CD4-positive, alpha-beta T cell treated with Interleukin-15 for 1 hour (primary cell): ENCODE results near the gene NFILZ.
"Not testable (repeated sequence)": the region's sequence is repeated elsewhere in the genome, so short reads cannot be mapped to it uniquely, and the experiment has no call there.

Source experiments
- DNase-seq: peaks from one replicate; pipeline ENCODE4 v3.0.0-alpha.2; 2020

Gene NFILZ

DNA sequence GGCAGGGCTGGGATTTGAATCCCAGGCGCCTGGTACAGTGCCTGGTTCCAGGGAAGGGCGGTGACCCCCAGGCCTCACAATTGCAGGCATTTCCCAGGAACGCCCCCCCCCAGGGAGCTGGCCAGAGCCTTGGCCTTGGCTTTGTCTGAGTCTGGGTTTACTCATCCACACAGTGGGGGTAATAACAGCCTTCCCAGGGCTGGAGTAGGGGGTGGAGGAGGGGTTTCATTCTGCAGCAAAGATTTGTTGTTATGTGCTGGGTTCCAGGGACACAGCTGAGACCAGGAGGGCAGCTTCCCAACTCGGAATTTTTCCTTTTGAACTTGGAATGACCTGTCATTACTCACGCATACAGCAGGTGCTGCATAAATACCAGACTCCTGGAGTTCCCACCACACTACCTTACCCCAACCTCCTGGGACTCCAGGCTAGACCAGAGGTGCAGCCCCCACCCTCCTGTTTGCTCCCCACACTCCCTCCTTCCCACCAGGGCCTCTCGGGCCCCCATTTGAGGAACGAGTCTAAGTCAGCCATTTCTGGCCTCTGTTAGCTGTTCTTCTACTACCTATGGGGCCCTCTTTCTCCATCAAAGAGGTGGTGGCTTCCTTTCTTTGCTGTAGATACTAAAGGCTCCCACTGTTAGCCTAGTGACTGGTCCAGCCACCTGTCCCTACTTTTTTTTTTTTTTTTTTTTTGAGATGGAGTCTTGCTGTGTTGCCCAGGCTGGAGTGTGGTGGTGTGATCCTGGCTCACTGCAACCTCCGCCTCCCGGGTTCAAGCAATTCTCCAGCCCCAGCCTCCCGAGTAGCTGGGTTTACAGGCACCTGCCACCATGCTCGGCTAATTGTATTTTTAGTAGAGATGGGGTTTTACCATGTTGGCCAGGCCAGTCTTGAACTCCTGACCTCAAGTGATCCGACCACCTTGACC lies 18.3 kb upstream of the NFILZ start:
- no peak for DNase-seq

DNA sequence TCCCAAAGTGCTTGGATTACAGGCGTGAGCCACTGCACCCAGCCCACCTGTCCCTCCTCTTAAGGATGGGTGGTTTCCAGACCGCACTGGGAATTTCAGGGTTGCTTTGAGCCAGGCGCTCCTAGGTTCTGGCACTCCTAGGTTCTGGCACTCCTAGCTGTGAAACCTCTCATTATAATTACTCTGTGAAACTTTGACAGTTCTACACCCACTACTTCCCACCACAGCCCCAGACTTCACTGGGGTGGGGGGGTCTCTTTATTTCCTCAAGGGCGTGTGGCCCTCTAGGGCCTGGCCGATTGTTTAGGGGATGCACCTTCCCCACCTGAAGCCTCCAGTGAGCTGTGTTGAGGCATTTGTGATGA lies 17.6 kb upstream of the NFILZ start:
- no peak for DNase-seq

DNA sequence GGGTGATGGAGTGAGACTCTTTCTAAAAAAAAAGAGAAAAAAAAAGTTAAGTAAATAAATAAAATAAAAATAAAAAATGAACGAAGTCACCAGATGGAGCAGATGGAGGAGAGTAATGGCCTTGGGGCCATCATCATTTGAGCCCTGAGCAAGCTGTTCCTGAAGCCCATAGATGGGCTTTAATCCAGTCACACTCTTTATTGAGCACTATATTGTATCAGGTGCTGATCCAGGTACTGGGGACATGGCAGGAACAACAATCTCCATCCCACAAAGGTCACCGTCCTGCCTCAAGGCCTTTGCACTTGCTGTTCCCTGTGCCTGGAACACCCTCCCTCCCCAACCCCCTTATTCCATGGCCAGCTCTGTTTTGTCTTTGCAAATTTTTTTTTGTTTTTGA lies 16.0 kb upstream of the NFILZ start:
- DNase-seq: no peak

DNA sequence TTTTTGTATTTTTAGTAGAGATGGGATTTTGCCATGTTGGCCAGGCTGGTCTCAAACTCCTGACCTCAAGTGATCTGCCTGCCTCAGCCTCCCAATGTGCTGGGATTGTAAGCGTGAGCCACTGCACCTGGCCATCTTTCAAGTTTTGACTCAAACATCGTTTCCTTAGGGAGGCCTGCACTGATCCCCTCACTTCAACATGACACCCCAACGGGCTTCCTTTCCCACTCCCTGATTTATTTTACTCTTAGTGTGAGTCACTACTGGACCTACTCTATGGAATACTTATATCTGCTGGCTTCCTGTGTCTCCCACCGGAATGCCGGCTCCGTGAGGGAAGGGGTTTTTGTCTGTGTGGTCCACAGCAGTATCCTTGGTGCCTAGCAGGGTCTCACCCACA lies 15.4 kb upstream of the NFILZ start:
- no peak for DNase-seq

DNA sequence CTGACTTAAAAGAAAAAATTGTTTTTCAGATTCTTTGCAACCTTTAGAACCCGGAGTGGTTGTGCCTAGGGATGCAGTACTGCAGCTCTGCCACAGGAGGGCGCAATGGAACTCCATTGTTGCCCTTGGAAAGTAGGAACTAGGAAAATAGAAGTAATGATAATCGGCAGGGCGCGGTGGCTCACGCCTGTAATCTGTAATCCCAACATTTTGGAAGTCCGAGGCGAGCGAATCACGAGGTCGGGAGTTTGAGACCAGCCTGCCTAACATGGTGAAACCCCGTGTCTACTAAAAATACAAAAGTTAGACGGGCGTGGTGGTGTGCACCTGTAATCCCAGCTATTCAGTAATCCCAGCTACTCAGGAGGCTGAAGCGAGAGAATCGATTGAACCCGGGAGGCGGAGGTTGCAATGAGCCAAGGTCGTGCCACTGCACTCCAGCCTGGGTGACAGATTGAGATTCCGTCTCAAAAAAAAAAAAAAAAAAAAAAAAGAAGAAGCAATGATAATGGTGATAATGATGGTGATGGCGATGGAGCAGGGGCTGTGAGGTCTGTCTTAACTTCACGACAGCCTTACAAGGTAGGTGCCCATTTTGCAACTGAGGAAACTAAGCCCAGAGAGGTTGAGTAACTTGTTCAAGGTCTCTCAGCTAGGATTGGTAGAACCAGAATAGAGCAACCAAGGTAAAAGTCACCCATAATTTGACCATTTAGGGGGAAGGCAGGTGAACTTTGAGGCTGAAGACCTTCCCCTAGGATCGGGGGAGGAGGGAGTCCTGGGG lies 14.4 kb upstream of the NFILZ start:
- peak; percentile 63 for DNase-seq

DNA sequence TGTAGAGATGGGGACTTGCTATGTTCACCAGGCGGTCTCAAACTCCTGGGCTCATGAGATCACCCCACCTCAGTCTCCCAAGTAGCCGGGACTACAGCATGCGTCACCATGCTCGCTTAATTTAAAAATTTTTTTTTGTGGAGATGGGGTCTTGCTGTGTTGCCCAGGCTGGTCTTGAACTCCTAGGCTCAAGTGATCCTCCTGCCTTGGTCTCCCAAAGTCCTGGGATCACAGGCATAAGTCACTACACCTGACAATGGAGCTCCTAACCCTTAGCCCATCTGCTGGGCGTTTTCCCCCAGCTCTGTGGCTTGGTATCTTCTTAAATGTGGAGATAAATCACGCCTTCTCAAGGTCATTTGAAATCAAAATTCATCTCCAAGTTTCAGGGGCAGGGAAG lies 13.6 kb upstream of the NFILZ start:
- DNase-seq: no peak

DNA sequence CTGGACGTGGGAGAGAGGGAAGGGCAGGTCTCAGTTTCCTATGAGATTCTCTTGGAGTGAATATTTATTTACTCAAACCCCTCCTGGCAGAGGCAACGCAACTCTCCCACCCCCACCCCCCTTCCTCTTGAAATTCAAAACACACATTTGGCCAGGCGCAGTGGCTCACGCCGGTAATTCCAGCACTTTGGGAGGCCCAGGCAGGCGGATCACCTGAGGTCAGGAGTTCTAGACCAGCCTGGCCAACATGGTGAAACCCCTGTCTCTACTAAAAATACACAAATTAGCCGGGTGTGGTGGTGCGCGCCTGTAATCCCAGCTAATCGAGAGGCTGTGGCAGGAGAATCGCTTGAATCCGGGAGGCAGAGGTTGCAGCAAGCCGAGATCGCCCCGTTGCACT lies 13.1 kb upstream of the NFILZ start:
- DNase-seq: not testable (repeated sequence)

DNA sequence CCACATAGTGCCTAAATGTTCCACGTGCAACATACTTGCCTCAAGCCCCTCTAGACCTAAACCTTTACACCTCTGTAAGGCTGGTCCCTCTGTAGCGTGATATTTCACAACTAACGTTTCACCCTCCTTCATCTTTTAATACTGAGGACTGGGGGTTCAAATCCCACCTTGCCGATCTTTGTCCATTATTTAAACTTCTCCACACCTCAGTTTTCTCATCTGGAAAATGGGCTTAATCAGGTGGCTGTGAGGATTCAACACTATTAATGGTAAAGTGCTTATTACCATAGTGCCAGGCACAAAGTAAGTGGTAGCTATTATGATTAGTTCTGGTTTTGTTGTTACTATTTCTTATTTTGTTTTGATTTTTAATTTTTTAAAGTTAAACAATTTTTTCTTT lies 12.4 kb upstream of the NFILZ start:
- DNase-seq: no peak

DNA sequence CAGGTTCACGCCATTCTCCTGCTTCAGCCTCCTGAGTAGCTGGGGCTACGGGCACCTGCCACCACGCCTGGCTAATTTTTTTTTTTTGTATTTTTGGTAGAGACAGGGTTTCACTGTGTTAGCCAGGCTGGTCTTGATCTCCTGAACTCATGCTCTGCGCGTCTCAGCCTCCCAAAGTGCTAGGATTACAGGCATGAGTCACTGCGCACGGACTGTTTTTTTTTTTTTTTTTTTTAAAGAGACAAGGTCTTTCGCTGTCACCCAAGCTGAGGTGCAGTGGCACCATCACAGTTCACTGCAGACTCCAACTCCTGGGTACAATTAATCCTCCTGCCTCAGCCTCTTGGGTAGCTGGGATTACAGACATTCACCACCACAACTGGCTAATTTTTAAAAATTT lies 11.7 kb upstream of the NFILZ start:
- DNase-seq: no peak

DNA sequence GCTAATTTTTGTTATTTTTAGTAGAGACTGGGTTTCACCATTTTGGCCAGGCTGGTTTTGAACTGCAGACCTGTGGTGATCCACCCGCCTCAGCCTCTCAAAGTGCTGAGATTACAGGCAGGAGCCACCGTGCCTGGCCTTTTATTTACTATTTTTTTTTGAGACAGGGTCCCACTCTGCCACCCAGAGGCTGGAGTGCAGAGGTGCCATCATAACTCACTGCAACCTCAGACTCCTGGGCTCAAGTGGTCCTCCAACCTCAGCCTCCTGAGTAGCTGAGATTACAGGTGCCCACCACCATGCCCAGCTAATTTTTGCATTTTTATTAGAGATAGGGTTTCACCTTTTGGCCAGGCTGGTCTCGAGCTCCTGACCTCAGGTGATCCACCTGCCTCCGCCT lies 7.5 kb upstream of the NFILZ start:
- not testable (repeated sequence) for DNase-seq

DNA sequence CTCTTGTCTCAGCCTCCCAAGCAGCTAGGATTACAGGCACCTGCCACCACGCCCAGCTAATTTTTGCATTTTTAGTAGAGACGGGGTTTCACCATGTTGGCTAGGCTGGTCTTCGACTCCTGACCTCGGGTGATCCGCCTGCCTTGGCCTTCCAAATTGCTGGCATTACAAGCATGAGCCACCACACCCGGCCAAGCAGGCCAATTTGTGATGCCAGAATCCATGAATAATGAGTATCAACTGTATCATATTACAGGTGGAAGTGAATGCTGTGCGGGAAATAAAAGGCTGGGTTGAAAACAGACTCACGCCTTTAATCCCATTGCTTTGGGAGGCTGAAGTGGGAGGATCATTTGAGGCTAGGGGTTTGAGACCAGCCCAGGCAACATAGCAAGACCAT lies 3.6 kb upstream of the NFILZ start:
- no peak for DNase-seq

DNA sequence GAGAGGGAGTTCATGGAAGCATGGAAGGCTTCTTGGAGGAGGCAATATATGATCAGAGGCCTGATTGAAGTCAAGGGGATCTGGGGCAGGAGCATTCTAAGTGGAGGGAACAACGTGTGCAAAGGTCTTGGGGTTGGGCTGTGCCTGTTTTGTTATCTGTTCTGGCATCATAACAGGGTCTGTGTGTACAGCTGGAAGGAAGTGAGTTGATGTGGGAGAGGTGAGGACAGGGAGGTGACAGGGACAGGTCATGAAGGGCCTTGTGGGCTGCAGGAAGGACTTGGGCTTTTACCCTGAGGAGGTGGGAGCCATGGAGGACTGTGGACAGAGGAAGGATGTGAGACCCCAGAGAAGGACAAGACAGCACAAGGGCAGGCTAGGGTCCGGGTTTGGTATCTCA lies 1.2 kb upstream of the NFILZ start:
- DNase-seq: no peak

DNA sequence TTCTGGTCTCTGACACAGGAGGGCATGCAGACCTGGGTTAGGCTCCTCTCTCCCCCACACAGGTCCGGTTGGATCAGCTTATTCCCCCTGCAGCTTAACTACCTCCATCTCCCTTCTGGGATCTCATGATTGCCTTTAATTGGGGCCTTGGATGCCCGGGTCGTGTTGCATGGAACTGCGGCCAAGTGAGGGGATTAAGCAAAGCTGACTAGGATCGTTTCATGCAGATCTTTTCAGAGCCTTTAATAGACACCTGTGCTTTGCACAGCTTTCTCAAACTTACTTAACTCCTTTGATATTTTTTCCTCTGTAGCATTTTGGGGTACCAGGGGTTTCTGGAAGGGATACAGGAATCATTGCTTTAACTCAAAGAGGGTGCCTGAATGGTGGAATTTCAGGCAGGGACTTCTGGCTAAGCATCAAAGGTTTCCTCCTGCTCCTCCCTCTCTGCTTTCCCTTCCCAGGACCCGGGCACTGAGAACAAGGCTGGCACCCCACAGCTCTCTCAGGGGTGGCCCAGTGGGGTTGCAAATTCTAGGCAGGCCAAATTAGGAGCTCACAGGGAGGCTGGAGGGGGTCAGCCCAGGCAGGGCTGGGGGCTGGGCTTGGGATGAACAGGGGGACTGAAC lies 477 bp downstream of the NFILZ start:
- DNase-seq: no peak

DNA sequence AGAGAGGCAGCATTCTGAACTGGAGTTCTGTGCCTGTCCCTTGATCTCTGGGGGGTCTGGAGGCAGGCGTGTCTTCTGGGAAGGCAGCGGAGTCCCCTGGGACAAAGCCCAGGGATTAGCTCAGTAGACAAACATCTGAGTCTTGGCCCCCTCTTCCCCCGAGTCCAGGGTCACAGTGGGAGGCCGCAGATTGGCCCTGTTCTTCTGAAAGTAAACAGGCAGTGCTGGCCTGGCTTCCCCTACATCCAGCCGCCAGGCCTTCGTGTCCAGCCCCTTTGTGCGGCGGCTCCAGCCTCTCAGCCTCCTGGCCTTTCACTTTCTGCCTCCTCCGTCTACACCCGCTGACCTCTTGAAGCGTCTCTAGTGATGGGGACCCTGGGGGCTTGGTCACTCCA lies 989 bp downstream of the NFILZ start:
- DNase-seq: no peak

DNA sequence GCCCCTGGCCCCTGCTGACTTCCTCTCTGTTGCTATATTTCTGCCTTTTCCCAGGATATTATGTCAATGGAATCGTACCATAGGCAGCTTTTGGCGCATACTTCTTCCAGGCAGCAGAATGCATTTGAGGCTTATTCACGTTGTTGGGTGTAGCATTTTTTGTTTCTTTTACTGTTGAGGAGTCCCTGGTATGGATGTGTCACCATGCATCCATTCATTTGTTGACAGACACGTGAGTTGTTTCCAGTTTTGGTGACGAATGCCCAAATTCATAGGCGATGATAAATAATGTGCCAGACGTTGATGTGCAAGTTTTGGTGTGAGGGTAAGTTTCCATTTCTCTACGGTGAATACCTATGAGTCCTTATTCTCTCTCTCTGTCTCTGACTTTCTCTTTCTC lies 5.0 kb downstream of the NFILZ start:
- DNase-seq: no peak

DNA sequence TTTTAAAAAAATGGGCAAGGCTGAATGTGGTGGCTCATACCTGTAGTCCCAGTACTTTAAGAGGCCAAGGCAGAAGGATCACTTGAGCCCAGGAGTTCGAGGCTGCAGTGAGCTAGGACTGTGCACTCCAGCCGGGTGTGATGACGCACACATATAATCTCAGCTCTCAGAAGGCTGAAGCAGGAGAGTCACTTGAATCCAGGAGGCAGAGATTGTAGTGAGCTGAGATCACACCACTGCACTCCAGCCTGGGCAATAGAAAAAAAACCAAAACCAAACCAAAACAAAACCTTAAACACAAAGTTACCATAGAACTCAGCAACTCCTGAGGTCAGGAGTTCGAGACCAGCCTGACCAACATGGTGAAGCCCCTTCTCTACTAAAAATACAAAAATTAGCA lies 6.6 kb downstream of the NFILZ start:
- DNase-seq: not testable (repeated sequence)

DNA sequence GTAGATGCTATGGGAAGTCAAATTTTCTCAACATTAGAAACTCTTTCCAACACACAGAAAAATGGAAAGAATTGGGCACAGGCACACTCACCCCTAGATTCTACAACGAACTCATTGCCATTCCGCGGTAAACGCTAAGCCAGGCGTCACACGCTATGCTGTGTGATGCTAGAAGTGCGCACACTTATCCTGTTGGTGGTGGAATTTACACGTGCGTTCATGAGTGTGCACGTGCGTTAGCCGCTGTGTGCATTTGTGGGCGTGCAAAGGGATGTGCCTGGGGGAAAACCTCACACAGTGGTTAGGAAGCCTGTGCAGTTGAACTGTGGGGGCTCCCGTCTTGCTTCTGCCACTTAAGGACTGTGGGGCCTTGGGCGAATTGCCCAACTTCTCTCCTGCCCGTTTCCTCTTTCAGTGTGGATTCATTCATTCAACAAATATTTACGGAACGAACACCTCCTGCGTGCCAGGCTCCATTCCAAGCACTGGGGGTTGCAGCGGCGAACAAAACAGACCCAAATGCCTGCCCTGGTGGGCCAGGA lies 7.7 kb downstream of the NFILZ start:
- DNase-seq: peak; percentile 35

DNA sequence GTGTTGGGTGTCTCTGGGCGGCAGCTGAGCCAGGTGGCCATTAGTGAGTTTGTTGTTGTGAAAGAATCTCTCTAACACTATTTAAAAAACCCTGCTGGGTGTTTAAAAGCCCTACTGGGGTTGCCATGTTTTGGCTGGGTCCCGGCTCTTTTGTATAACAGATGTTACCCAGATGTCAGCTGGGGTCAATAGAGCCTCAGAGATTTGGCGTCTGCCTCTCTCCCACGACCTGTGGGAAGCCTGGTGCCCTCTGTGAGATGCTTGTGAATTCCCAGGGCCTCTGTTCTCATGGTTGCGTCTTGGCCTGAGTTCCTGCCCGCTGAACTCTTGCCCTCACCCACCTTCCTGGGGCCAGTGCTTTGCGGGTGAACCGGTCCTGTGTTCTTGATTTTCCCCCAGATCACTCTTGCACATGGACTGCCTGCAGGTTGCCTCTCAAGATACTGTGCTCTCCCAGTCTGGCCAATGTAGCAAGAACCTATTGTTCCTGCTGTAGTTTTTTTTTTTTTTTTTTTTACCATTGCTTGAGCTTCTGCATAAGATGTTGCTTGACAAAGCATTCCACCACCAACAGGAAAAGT lies 9.5 kb downstream of the NFILZ start:
- no peak for DNase-seq

DNA sequence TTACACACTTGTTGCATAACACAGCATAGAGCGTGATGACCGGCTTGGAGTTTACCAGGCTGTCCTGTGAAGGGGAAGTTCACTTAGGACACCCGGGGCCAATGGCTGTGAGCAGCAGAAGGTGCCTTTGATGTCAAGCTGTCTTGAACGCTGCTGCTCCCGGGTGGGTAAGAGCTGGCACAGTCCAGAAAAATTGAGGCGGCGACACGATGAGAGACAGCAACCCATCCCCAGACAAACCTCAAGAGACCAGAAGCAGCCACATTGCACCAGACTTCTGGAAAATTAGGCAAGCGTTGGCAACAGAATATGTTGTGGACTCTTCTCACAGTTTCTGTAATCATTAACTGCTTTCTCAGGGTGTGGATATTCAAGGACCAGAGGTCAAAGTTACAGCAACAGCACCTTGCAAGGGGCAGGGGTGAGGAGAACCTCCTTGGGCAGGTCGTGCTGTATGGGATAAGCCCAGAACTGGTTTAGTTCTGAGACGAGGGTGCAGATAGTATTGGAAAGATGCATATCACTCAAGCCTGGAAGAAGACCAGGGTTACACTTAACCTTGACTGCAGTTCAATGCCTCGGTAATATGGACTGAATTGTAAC lies 10.1 kb downstream of the NFILZ start:
- DNase-seq: peak; percentile 79

DNA sequence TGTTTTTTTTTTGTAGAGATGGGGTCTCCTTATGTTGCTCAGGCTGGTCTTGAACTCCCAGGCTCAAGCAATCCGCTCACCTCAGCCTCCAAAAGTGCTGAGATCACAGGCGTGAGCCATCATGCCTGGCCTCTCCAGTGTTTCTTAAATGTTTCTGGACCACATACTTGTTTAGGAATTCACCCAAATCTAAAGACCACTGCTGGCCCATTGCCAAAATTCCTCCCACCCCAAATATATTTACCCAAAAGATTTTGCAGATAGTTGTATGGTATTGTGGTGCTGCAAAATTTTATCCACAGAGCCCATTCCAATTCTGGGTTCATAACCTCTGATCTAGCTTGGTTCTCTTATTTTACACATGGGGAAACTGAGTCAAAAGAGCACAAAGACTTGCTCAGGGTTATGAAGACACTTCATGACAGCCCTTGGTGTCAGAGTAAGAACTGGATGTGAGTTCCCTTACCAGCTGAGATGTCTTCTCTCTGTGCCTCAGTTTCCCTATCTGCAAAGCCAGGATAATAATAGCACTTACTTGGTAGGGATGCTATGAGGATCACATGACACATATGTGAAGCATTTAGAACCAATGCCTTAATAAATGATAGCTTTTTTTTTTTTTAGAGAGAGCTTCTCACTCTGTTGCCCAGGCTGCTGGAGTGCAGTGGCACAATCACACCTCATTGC lies 10.9 kb downstream of the NFILZ start:
- DNase-seq: no peak

DNA sequence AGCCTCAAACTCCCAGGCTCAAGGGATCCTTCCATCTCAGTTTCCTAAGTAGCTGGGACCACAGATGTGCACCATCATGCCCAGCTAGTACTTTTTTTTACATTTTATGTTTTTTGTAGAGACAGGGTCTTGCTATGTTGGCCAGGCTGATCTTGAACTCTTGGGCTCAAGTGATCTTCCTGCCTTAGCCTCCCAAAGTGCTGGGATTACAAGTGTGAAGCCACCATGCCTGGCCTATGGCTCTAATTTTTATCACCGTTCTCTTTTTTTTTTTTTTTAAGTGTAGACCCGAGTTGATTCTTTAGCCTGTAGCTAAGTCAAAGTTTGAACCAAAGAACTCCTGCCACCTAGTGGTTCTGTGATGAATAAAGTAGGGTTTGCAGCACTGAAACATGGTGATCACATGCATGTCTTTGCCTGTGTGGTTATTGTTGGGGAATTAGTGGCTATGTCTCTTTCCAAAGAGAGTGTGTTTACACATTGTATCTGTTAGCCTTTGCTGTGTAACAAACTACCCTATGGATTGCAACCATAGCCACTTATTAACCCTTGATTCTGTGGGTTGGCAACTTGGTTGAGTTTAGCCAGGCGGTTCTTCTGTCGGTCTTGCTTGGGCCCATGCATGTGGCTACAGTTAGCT lies 11.6 kb downstream of the NFILZ start:
- no peak for DNase-seq

DNA sequence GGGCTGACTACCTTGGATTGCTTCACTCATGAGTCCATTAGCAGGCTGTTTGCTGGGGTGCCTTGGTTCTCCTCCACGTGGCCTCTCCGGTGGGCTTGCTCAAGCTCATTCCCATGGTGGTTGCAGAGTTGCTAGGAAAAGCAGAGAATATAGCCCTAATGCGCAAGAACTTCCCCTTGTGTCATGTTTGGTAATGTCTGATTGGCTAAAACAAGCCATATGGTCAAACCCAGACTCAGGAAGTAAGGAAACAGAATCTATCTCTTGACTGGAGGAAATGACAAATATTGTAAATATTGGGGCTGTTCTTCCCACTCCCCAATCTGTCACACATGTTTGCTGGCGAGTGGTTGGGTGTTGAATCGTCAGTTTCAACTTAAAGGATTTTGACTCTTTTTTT lies 12.1 kb downstream of the NFILZ start:
- DNase-seq: no peak
